ENCODE data around the gene PLVAP. TPM values are rescaled to one million over a fixed set of nuclear protein-coding genes. Genes with fewer than 3 reads are reported as not detected.

PLVAP gene
- total RNA-seq, 2 donors from 2014 or later = 48.3 to 83.7 TPM

DNA sequence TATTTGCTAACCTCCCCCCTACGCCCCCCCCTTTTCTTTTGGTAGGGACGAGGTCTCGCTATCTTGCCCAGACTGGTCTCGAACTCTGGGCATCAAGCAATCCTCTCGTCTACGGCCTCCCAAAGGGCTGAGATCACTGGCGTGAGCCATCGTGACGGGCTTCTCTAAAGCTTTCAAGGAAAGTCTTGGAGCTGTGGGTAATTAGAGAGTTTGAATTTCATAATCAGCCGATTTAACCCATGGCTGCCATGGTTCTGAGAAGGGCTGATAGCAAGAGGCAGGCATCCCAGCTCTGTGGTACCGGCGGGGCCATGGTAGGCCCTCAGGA, 73.2 kb downstream of the PLVAP start:
- TF ChIP-seq, protein P1, sequence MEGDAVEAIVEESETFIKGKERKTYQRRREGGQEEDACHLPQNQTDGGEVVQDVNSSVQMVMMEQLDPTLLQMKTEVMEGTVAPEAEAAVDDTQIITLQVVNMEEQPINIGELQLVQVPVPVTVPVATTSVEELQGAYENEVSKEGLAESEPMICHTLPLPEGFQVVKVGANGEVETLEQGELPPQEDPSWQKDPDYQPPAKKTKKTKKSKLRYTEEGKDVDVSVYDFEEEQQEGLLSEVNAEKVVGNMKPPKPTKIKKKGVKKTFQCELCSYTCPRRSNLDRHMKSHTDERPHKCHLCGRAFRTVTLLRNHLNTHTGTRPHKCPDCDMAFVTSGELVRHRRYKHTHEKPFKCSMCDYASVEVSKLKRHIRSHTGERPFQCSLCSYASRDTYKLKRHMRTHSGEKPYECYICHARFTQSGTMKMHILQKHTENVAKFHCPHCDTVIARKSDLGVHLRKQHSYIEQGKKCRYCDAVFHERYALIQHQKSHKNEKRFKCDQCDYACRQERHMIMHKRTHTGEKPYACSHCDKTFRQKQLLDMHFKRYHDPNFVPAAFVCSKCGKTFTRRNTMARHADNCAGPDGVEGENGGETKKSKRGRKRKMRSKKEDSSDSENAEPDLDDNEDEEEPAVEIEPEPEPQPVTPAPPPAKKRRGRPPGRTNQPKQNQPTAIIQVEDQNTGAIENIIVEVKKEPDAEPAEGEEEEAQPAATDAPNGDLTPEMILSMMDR (IDR thresholded peaks at IDR 0.05) = no peak
- Histone ChIP-seq H3K4me1 (peaks cover 0 to 57% of the 10 kb centered on the region in 2 donors), H3K4me3 (peak overlapping the region in 1 of 2 donors; percentile 78), H3K36me3 (no peaks in the 10 kb centered on the region), H3K27ac (peak overlapping the region; percentile 91 to 96), H3K27me3 (no peaks in the 10 kb centered on the region), H3K9me3 (no peaks in the 10 kb centered on the region)
- no peak for DNase-seq (ENCODE audit: low spot score)

- peak; percentile 98 for DNase-seq (ENCODE audit: low spot score)
- TF ChIP-seq, protein P1 (IDR thresholded peaks at IDR 0.05) = peak; percentile 67 to 69
- Histone ChIP-seq H3K4me3 (peak within 1 kb of the TSS; percentile 55 to 78), H3K27me3 (no peaks in the 10 kb centered on the region), H3K4me1 (peaks cover 0 to 55% of the 10 kb centered on the region in 2 donors), H3K27ac (peak within 1 kb of the TSS; percentile 91 to 96), H3K36me3 (peaks cover 2% of the 10 kb centered on the region), H3K9me3 (no peaks in the 10 kb centered on the region)
These were observed 73.8 kb downstream of the PLVAP start, which contains the start of gene ABHD8 for GRCh38 chr19:17303167-17303939. TSS of gene ABHD8 (minus strand) at chr19:17303425. CDS start at chr19:17301616, 1,809 bp downstream.

GRCh38 chr19:17302391-17303166, 74.6 kb downstream of the PLVAP start:
- no peak for DNase-seq (ENCODE audit: low spot score)
- Histone ChIP-seq H3K27me3 (no peaks in the 10 kb centered on the region), H3K4me1 (peaks cover 0 to 50% of the 10 kb centered on the region in 2 donors), H3K4me3 (peak overlapping the region; percentile 55 to 78), H3K9me3 (no peaks in the 10 kb centered on the region), H3K27ac (peak overlapping the region; percentile 91 to 96), H3K36me3 (peaks cover 6% of the 10 kb centered on the region)
- TF ChIP-seq, protein P1 (IDR thresholded peaks at IDR 0.05) = no peak

Other genes with a start within 250 kb of the PLVAP start
- 10 to 100 TPM; 17.5 to 18.4 TPM for gene USE1, start 162.0 kb downstream of the PLVAP start, total RNA-seq
- 1 to 10 TPM; 5.9 to 8.2 TPM for gene OCEL1, start 151.1 kb downstream of the PLVAP start, total RNA-seq
- gene NR2F6, start 131.4 kb downstream of the PLVAP start, total RNA-seq = 10 to 100 TPM; 63.6 to 69.7 TPM
- 1 to 10 TPM; 4.3 to 6.6 TPM for gene USHBP1, start 112.6 kb downstream of the PLVAP start, total RNA-seq
- gene BABAM1, start 109.9 kb downstream of the PLVAP start, total RNA-seq = 10 to 100 TPM; 67.9 to 71.7 TPM
- gene ANKLE1, start 95.4 kb downstream of the PLVAP start, total RNA-seq = under 1 TPM in 1 of 2 donors, not detected in 1; 0.51 TPM
- 10 to 100 TPM; 11.8 to 15.8 TPM for gene ABHD8, start 73.9 kb downstream of the PLVAP start, total RNA-seq
- 100 to 1,000 TPM; 203 to 254 TPM for gene MRPL34, start 71.5 kb downstream of the PLVAP start, total RNA-seq
- 10 to 100 TPM; 22.2 to 40.1 TPM for gene DDA1, start 67.8 kb downstream of the PLVAP start, total RNA-seq
- gene ANO8, start 42.5 kb downstream of the PLVAP start, total RNA-seq = 1 to 10 TPM; 4.2 to 5.2 TPM
- gene GTPBP3, start 39.8 kb downstream of the PLVAP start, total RNA-seq = 10 to 100 TPM in 1 of 2 donors, 1 to 10 TPM in 1; 6.0 to 16.8 TPM
- not detected for gene CCDC194, start 16.9 kb upstream of the PLVAP start, total RNA-seq
- 10 to 100 TPM; 32.1 to 35.3 TPM for gene BST2, start 28.3 kb upstream of the PLVAP start, total RNA-seq
- gene MVB12A, start 42.7 kb upstream of the PLVAP start, total RNA-seq = 10 to 100 TPM; 24.8 to 39.0 TPM
- gene TMEM221, start 71.3 kb upstream of the PLVAP start, total RNA-seq = under 1 TPM; 0.30 to 0.51 TPM
- gene NXNL1, start 83.6 kb upstream of the PLVAP start, total RNA-seq = not detected
- 10 to 100 TPM; 31.2 to 65.6 TPM for gene SLC27A1, start 93.2 kb upstream of the PLVAP start, total RNA-seq
- 10 to 100 TPM; 20.4 to 35.9 TPM for gene PGLS, start 134.3 kb upstream of the PLVAP start, total RNA-seq
- 10 to 100 TPM; 28.3 to 30.8 TPM for gene COLGALT1, start 178.3 kb upstream of the PLVAP start, total RNA-seq